SU-DHL-6 (cell line): ENCODE results near the gene ZNF532.

Experiments
- EZH2phosphoT487 ChIP-seq: fragments of 200-600 bp; sonication (generic), shearing (Covaris generic); conservative IDR thresholded peaks from 2 replicates; pipeline ENCODE4 v1.6.1; 2018; ENCODE audit warnings: mild to moderate bottlenecking, antibody characterized with exemption, low read length, moderate library complexity, mixed read lengths
- TF ChIP-seq, protein P1 (sequence below): fragments of 200-600 bp; sonication (generic); IDR thresholded peaks from one replicate; pipeline ENCODE4 v1.5.1; 2017; ENCODE audit warnings: antibody characterized with exemption, mild to moderate bottlenecking, low read length, moderate library complexity; ENCODE audit not compliant: insufficient read depth, poor library complexity, severe bottlenecking

DNA sequence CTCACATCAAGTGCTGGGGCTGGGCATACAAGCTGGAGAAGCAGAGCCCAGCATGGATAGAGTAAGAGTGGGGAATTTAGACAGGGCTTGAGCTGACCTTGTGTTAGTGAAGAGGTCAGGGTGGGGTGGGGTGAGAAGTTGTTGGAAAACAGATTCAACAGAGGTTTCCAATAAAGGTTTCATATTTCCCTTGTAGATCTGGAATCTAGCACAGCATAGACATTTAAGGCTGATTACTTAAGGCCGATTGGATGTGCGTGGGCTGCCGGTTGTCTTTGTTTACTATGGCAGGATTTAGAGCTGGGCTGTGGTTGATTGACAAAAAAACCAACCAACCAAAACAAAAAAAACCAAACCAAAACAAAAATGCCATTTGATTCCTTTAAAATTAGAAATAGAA, 160.2 kb downstream of the ZNF532 start:
- TF ChIP-seq, protein P1, sequence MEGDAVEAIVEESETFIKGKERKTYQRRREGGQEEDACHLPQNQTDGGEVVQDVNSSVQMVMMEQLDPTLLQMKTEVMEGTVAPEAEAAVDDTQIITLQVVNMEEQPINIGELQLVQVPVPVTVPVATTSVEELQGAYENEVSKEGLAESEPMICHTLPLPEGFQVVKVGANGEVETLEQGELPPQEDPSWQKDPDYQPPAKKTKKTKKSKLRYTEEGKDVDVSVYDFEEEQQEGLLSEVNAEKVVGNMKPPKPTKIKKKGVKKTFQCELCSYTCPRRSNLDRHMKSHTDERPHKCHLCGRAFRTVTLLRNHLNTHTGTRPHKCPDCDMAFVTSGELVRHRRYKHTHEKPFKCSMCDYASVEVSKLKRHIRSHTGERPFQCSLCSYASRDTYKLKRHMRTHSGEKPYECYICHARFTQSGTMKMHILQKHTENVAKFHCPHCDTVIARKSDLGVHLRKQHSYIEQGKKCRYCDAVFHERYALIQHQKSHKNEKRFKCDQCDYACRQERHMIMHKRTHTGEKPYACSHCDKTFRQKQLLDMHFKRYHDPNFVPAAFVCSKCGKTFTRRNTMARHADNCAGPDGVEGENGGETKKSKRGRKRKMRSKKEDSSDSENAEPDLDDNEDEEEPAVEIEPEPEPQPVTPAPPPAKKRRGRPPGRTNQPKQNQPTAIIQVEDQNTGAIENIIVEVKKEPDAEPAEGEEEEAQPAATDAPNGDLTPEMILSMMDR = no peak
- TF ChIP-seq EZH2phosphoT487 = no peak
